SK-N-SH treated with all-trans-retinoic acid at 6 μM for 48 hours (cell line): Measurements from ENCODE around the gene MCU.
"Not testable (repeated sequence)": the region's sequence is repeated elsewhere in the genome, so short reads cannot be mapped to it uniquely, and the experiment has no call there.

Source experiments
- ATAC-seq: fragments of 200-7000 bp; cut with Tn5 transposase; 3 replicates; pipeline ENCODE4 v1.9.1; 2020; ENCODE audit warnings: mild to moderate bottlenecking, moderate library complexity
- ARNTL ChIP-seq: fragments of 450-650 bp; formaldehyde crosslinking; IDR thresholded peaks from 2 replicates; pipeline ENCODE4 v1.5.0; 2020; ENCODE audit warnings: low read depth, mild to moderate bottlenecking, moderate library complexity, borderline replicate concordance
- BACH2 ChIP-seq: fragments of 250-450 bp; sonication (Bioruptor Pico); IDR thresholded peaks from 2 replicates; pipeline ENCODE4 v1.9.0; 2021; ENCODE audit warnings: mild to moderate bottlenecking, borderline replicate concordance
- CREB5 ChIP-seq: fragments of 250-450 bp; sonication (Bioruptor Pico); IDR thresholded peaks from 2 replicates; pipeline ENCODE4 v1.5.1; 2020; ENCODE audit warnings: low read depth, mild to moderate bottlenecking, moderate library complexity
- CSDC2 ChIP-seq: fragments of 250-450 bp; sonication (Bioruptor Pico); IDR thresholded peaks from 2 replicates; pipeline ENCODE4 v1.5.0; 2020; ENCODE audit warnings: mild to moderate bottlenecking, moderate library complexity
- ESRRG ChIP-seq: fragments of 250-450 bp; sonication (Bioruptor Pico); IDR thresholded peaks from 2 replicates; pipeline ENCODE4 v1.6.1; 2021; ENCODE audit warnings: mild to moderate bottlenecking
- GLIS3 ChIP-seq: fragments of 250-450 bp; sonication (Bioruptor Pico); IDR thresholded peaks from 2 replicates; pipeline ENCODE4 v1.5.0; 2020; ENCODE audit warnings: mild to moderate bottlenecking, moderate library complexity
- PATZ1 ChIP-seq: fragments of 250-450 bp; sonication (Bioruptor Pico); IDR thresholded peaks from 2 replicates; pipeline ENCODE4 v1.8.0; 2020; ENCODE audit warnings: mild to moderate bottlenecking, moderate library complexity, borderline replicate concordance
- PPARA ChIP-seq: fragments of 250-450 bp; sonication (Bioruptor Pico); IDR thresholded peaks from 2 replicates; pipeline ENCODE4 v1.5.0; 2020; ENCODE audit warnings: mild to moderate bottlenecking, borderline replicate concordance
- RARB ChIP-seq: fragments of 250-450 bp; sonication (Bioruptor Pico); IDR thresholded peaks from 2 replicates; pipeline ENCODE4 v1.8.0; 2021; ENCODE audit warnings: mild to moderate bottlenecking, moderate library complexity
- SNAI2 ChIP-seq: fragments of 250-450 bp; sonication (Bioruptor Pico); IDR thresholded peaks from 2 replicates; pipeline ENCODE4 v1.5.0; 2020; ENCODE audit warnings: mild to moderate bottlenecking, moderate library complexity
- TCF4 ChIP-seq: fragments of 250-450 bp; sonication (Bioruptor Pico); IDR thresholded peaks from 2 replicates; pipeline ENCODE4 v1.8.0; 2021; ENCODE audit warnings: mild to moderate bottlenecking, moderate library complexity, borderline replicate concordance
- TOX ChIP-seq: fragments of 250-450 bp; sonication (Bioruptor Pico); IDR thresholded peaks from 2 replicates; pipeline ENCODE4 v1.8.0; 2021; ENCODE audit warnings: mild to moderate bottlenecking, moderate library complexity, borderline replicate concordance
- ZC3H10 ChIP-seq: fragments of 250-450 bp; sonication (Bioruptor Pico); IDR thresholded peaks from 2 replicates; pipeline ENCODE4 v1.5.1; 2021; ENCODE audit warnings: mild to moderate bottlenecking, moderate library complexity
- ZFP3 ChIP-seq: fragments of 250-450 bp; sonication (Bioruptor Pico); IDR thresholded peaks from 2 replicates; pipeline ENCODE4 v1.5.0; 2020; ENCODE audit warnings: mild to moderate bottlenecking, moderate library complexity
- ZFP30 ChIP-seq: fragments of 450-650 bp; formaldehyde crosslinking; IDR thresholded peaks from 2 replicates; pipeline ENCODE4 v1.5.0; 2022; ENCODE audit warnings: mild to moderate bottlenecking, moderate library complexity
- ZNF565 ChIP-seq: fragments of 450-650 bp; formaldehyde crosslinking; conservative IDR thresholded peaks from 2 replicates; pipeline ENCODE4 v1.5.0; 2020; ENCODE audit warnings: low read depth, mild to moderate bottlenecking, moderate library complexity
- ZNF70 ChIP-seq: fragments of 450-650 bp; formaldehyde crosslinking; IDR thresholded peaks from 2 replicates; pipeline ENCODE4 v1.5.0; 2020; ENCODE audit warnings: mild to moderate bottlenecking, moderate library complexity
- TF ChIP-seq, protein P1 (sequence below): fragments of 250-450 bp; sonication (Bioruptor Pico); IDR thresholded peaks from 2 replicates; pipeline ENCODE4 v1.8.0; 2021; ENCODE audit warnings: low read depth, mild to moderate bottlenecking, moderate library complexity, borderline replicate concordance
- TF ChIP-seq, protein P2 (sequence below): fragments of 250-450 bp; sonication (Bioruptor Pico); IDR thresholded peaks from 2 replicates; pipeline ENCODE4 v1.5.0; 2020; ENCODE audit warnings: mild to moderate bottlenecking, moderate library complexity
- TF ChIP-seq, protein P3 (sequence below): fragments of 250-450 bp; sonication (Bioruptor Pico); IDR thresholded peaks from 2 replicates; pipeline ENCODE4 v1.5.1; 2021; ENCODE audit warnings: mild to moderate bottlenecking, moderate library complexity

MCU gene

GRCh38 chr10:72645263-72645858, 46.6 kb upstream of the MCU start:
- TF ChIP-seq, protein P1, sequence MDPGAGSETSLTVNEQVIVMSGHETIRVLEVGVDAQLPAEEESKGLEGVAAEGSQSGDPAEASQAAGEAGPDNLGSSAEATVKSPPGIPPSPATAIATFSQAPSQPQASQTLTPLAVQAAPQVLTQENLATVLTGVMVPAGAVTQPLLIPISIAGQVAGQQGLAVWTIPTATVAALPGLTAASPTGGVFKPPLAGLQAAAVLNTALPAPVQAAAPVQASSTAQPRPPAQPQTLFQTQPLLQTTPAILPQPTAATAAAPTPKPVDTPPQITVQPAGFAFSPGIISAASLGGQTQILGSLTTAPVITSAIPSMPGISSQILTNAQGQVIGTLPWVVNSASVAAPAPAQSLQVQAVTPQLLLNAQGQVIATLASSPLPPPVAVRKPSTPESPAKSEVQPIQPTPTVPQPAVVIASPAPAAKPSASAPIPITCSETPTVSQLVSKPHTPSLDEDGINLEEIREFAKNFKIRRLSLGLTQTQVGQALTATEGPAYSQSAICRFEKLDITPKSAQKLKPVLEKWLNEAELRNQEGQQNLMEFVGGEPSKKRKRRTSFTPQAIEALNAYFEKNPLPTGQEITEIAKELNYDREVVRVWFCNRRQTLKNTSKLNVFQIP (CRISPR knock-in tag), result no peak
- TF ChIP-seq ZFP30 (CRISPR knock-in tag), result no peak
- no peak for TF ChIP-seq ZC3H10 (CRISPR knock-in tag)
- no peak for TF ChIP-seq PATZ1
- no peak for TF ChIP-seq TCF4
- no peak for TF ChIP-seq CSDC2 (CRISPR knock-in tag)
- TF ChIP-seq ZNF70 (CRISPR knock-in tag), result no peak
- TF ChIP-seq TOX (CRISPR knock-in tag), result no peak
- TF ChIP-seq CREB5, result no peak
- TF ChIP-seq, protein P2, sequence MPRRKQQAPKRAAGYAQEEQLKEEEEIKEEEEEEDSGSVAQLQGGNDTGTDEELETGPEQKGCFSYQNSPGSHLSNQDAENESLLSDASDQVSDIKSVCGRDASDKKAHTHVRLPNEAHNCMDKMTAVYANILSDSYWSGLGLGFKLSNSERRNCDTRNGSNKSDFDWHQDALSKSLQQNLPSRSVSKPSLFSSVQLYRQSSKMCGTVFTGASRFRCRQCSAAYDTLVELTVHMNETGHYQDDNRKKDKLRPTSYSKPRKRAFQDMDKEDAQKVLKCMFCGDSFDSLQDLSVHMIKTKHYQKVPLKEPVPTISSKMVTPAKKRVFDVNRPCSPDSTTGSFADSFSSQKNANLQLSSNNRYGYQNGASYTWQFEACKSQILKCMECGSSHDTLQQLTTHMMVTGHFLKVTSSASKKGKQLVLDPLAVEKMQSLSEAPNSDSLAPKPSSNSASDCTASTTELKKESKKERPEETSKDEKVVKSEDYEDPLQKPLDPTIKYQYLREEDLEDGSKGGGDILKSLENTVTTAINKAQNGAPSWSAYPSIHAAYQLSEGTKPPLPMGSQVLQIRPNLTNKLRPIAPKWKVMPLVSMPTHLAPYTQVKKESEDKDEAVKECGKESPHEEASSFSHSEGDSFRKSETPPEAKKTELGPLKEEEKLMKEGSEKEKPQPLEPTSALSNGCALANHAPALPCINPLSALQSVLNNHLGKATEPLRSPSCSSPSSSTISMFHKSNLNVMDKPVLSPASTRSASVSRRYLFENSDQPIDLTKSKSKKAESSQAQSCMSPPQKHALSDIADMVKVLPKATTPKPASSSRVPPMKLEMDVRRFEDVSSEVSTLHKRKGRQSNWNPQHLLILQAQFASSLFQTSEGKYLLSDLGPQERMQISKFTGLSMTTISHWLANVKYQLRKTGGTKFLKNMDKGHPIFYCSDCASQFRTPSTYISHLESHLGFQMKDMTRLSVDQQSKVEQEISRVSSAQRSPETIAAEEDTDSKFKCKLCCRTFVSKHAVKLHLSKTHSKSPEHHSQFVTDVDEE (CRISPR knock-in tag), result no peak
- no peak for TF ChIP-seq RARB (CRISPR knock-in tag)
- no peak for TF ChIP-seq ESRRG (CRISPR knock-in tag)
- TF ChIP-seq, protein P3, sequence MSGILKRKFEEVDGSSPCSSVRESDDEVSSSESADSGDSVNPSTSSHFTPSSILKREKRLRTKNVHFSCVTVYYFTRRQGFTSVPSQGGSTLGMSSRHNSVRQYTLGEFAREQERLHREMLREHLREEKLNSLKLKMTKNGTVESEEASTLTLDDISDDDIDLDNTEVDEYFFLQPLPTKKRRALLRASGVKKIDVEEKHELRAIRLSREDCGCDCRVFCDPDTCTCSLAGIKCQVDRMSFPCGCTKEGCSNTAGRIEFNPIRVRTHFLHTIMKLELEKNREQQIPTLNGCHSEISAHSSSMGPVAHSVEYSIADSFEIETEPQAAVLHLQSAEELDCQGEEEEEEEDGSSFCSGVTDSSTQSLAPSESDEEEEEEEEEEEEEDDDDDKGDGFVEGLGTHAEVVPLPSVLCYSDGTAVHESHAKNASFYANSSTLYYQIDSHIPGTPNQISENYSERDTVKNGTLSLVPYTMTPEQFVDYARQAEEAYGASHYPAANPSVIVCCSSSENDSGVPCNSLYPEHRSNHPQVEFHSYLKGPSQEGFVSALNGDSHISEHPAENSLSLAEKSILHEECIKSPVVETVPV (CRISPR knock-in tag), result no peak
- TF ChIP-seq ZFP3 (CRISPR knock-in tag), result no peak
- no peak for ATAC-seq

GRCh38 chr10:72646971-72647370, 45.0 kb upstream of the MCU start:
- not testable (repeated sequence) for ATAC-seq

DNA sequence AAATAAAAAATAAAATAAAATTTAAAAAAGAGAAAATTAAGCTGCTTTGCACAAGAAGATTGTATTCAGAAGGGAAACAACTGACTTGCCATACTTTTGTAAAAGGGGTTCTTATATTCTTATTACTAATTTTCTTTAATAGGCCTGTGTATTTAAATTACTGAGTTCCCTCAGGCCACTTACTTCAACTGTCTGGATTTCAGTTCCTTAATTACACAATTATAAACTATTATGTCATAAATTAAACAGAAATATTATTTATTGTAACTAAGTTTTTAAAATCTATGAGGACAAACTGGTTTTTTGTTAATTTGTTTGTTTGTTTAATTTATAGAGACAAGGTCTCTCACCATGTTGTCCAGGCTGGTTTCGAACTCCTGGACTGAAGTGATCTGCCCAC, 43.6 kb upstream of the MCU start:
- TF ChIP-seq ZNF70 (CRISPR knock-in tag), result no peak
- TF ChIP-seq PATZ1, result no peak
- TF ChIP-seq, protein P2 (CRISPR knock-in tag), result no peak
- TF ChIP-seq ARNTL (CRISPR knock-in tag), result no peak
- TF ChIP-seq SNAI2 (CRISPR knock-in tag), result no peak
- TF ChIP-seq BACH2, result no peak
- TF ChIP-seq PPARA (CRISPR knock-in tag), result no peak
- no peak for TF ChIP-seq ZFP3 (CRISPR knock-in tag)
- no peak for TF ChIP-seq TOX (CRISPR knock-in tag)
- no peak for TF ChIP-seq ZNF565 (CRISPR knock-in tag)
- TF ChIP-seq ESRRG (CRISPR knock-in tag), result no peak
- TF ChIP-seq, protein P1 (CRISPR knock-in tag), result no peak
- no peak for TF ChIP-seq TCF4
- TF ChIP-seq GLIS3 (CRISPR knock-in tag), result no peak
- no peak for ATAC-seq
